ENCODE measurements around the gene SOS1. TPM values are rescaled to one million over a fixed set of nuclear protein-coding genes. Genes with fewer than 3 reads are reported as not detected.

SOS1 gene
- total RNA-seq, 2 experiments from 2014 or later: 16.8 to 17.1 TPM

- Mint-ChIP-seq H3K4me3 (no peak overlapping the region), H3K36me3 (ENCODE audit: low read depth) (peaks cover 12% of the 10 kb centered on the region), H3K9me3 (no peaks in the 10 kb centered on the region), H3K4me1 (ENCODE audit: low read depth) (peaks cover 1% of the 10 kb centered on the region), H3K27me3 (ENCODE audit: low read depth) (no peaks in the 10 kb centered on the region), H3K27ac (no peak overlapping the region)
- CTCF ChIA-PET: no interaction called here
- no peak for DNase-seq
- intact Hi-C loops (cut with micrococcal nuclease): no loop called here
These were observed 107.0 kb downstream of the SOS1 start for GRCh38 chr2:39013871-39014270.

- intact Hi-C loops (cut with micrococcal nuclease): loop anchor here (1.0 kb wide), 1 partner anchor 121 kb away; no protein-coding TSS in a partner anchor
- CTCF ChIA-PET: interaction anchor here (0.7 kb wide), 1 partner anchor 9 kb away, joined by 3 read pairs; no protein-coding TSS in a partner anchor
- DNase-seq: peak; percentile 45
- H3K27me3 Mint-ChIP-seq (ENCODE audit: low read depth): no peaks in the 10 kb centered on the region
- H3K27ac Mint-ChIP-seq: no peak overlapping the region
- H3K4me1 Mint-ChIP-seq (ENCODE audit: low read depth): peaks cover 10% of the 10 kb centered on the region
- H3K36me3 Mint-ChIP-seq (ENCODE audit: low read depth): peaks cover 24% of the 10 kb centered on the region
- H3K4me3 Mint-ChIP-seq: no peak overlapping the region
- H3K9me3 Mint-ChIP-seq: no peaks in the 10 kb centered on the region
These were observed 112.2 kb downstream of the SOS1 start for GRCh38 chr2:39008665-39009064.

- DNase-seq: no peak
- H3K9me3 Mint-ChIP-seq: no peaks in the 10 kb centered on the region
- no peak overlapping the region for H3K4me3 Mint-ChIP-seq
- H3K36me3 Mint-ChIP-seq (ENCODE audit: low read depth): peaks cover 20% of the 10 kb centered on the region
- no peaks in the 10 kb centered on the region for H3K27me3 Mint-ChIP-seq (ENCODE audit: low read depth)
- intact Hi-C loops (cut with micrococcal nuclease): loop anchor here (1.0 kb wide), 1 partner anchor 121 kb away; no protein-coding TSS in a partner anchor
- peaks cover 10% of the 10 kb centered on the region for H3K4me1 Mint-ChIP-seq (ENCODE audit: low read depth)
- CTCF ChIA-PET: interaction anchor here (0.7 to 1.8 kb wide), 3 partner anchors 8 to 221 kb away, joined by 3 to 7 read pairs (median 4); no protein-coding TSS in a partner anchor
- no peak overlapping the region for H3K27ac Mint-ChIP-seq
These were observed 112.9 kb downstream of the SOS1 start for GRCh38 chr2:39007875-39008504.

DNA sequence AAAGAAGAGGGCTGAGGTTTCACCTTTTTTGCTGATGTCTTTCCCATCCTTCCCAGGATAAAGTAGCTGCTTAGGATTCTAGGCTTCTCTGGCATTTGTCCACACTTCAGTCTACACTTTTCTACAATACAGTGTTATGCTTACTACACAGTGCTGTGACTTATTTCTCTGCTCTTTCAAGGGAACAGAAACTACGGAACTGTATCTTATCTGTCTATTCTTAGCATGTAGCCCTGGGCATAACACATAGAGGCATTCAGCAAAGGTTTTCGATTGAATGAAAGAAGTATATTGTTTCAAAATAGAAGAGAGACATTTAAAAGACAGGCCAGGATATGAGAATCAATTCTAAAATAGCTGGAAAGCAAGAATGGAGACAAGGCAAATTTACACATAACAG lies 120.3 kb downstream of the SOS1 start:
- CTCF ChIA-PET: interaction anchor here (0.9 to 1.2 kb wide), 3 partner anchors 8 to 53 kb away, joined by 3 to 4 read pairs (median 3); no protein-coding TSS in a partner anchor
- intact Hi-C loops (cut with micrococcal nuclease): no loop called here
- H3K36me3 Mint-ChIP-seq (ENCODE audit: low read depth): peaks cover 18% of the 10 kb centered on the region
- H3K27me3 Mint-ChIP-seq (ENCODE audit: low read depth): no peaks in the 10 kb centered on the region
- H3K27ac Mint-ChIP-seq: no peak overlapping the region
- no peaks in the 10 kb centered on the region for H3K9me3 Mint-ChIP-seq
- DNase-seq: no peak
- H3K4me3 Mint-ChIP-seq: no peak overlapping the region
- H3K4me1 Mint-ChIP-seq (ENCODE audit: low read depth): no peaks in the 10 kb centered on the region

DNA sequence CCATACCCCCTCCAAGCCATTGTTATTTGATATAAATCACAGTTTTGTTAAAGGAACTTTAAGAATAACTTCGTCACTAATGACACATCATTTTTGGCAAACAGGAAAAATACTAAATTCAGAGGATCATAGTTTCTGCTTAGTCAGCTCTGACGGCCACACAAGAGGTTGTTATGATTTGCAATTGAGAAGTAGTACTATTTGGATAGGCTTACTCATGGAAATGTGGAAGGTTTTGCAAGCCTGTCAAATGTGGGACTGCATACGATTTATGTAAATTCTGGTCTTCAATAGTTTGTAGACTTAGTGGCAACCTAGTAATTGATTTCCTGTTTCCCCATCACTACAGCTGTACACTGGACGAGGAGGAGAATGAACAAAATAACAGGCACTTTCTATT lies 123.1 kb downstream of the SOS1 start:
- H3K9me3 Mint-ChIP-seq: no peaks in the 10 kb centered on the region
- no peak for DNase-seq
- no peak overlapping the region for H3K4me3 Mint-ChIP-seq
- H3K4me1 Mint-ChIP-seq (ENCODE audit: low read depth): peaks cover under 1% of the 10 kb centered on the region
- H3K36me3 Mint-ChIP-seq (ENCODE audit: low read depth): peaks cover 20% of the 10 kb centered on the region
- CTCF ChIA-PET: no interaction called here
- H3K27me3 Mint-ChIP-seq (ENCODE audit: low read depth): no peaks in the 10 kb centered on the region
- intact Hi-C loops (cut with micrococcal nuclease): no loop called here
- no peak overlapping the region for H3K27ac Mint-ChIP-seq

GRCh38 chr2:38991899-38992298 lies 129.0 kb downstream of the SOS1 start:
- H3K27me3 Mint-ChIP-seq (ENCODE audit: low read depth): no peaks in the 10 kb centered on the region
- intact Hi-C loops (cut with micrococcal nuclease): no loop called here
- DNase-seq: no peak
- CTCF ChIA-PET: interaction anchor here (0.8 to 1.3 kb wide), 4 partner anchors 12 to 238 kb away, joined by 3 to 7 read pairs (median 4); no protein-coding TSS in a partner anchor
- H3K4me3 Mint-ChIP-seq: no peak overlapping the region
- H3K9me3 Mint-ChIP-seq: no peaks in the 10 kb centered on the region
- H3K36me3 Mint-ChIP-seq (ENCODE audit: low read depth): peaks cover 11% of the 10 kb centered on the region
- peaks cover 6% of the 10 kb centered on the region for H3K4me1 Mint-ChIP-seq (ENCODE audit: low read depth)
- no peak overlapping the region for H3K27ac Mint-ChIP-seq

GRCh38 chr2:38988716-38989115 lies 132.1 kb downstream of the SOS1 start:
- H3K27me3 Mint-ChIP-seq (ENCODE audit: low read depth): no peaks in the 10 kb centered on the region
- no peak for DNase-seq
- H3K27ac Mint-ChIP-seq: no peak overlapping the region
- no peak overlapping the region for H3K4me3 Mint-ChIP-seq
- peaks cover 12% of the 10 kb centered on the region for H3K36me3 Mint-ChIP-seq (ENCODE audit: low read depth)
- CTCF ChIA-PET: interaction anchor here (0.8 kb wide), 2 partner anchors 12 to 240 kb away, joined by 3 to 4 read pairs; no protein-coding TSS in a partner anchor
- peaks cover 6% of the 10 kb centered on the region for H3K4me1 Mint-ChIP-seq (ENCODE audit: low read depth)
- H3K9me3 Mint-ChIP-seq: no peaks in the 10 kb centered on the region
- intact Hi-C loops (cut with micrococcal nuclease): no loop called here

GRCh38 chr2:38982498-38982897 lies 138.4 kb downstream of the SOS1 start:
- CTCF ChIA-PET: interaction anchor here (1.4 kb wide), 1 partner anchor 35 kb away, joined by 6 read pairs; no protein-coding TSS in a partner anchor

GRCh38 chr2:38981670-38982357 lies 139.0 kb downstream of the SOS1 start:
- no peak overlapping the region for H3K4me3 Mint-ChIP-seq
- H3K27ac Mint-ChIP-seq: no peak overlapping the region
- CTCF ChIA-PET: interaction anchor here (1.4 kb wide), 1 partner anchor 34 kb away, joined by 6 read pairs; no protein-coding TSS in a partner anchor
- H3K27me3 Mint-ChIP-seq (ENCODE audit: low read depth): no peaks in the 10 kb centered on the region
- no peak for DNase-seq
- intact Hi-C loops (cut with micrococcal nuclease): no loop called here
- H3K36me3 Mint-ChIP-seq (ENCODE audit: low read depth): peaks cover 6% of the 10 kb centered on the region
- no peaks in the 10 kb centered on the region for H3K4me1 Mint-ChIP-seq (ENCODE audit: low read depth)
- H3K9me3 Mint-ChIP-seq: no peaks in the 10 kb centered on the region

More at GRCh38 chr2:38982498-38982897, 138.4 kb downstream of the SOS1 start:
- Mint-ChIP-seq H3K9me3 (no peaks in the 10 kb centered on the region), H3K27ac (no peak overlapping the region), H3K27me3 (ENCODE audit: low read depth) (no peaks in the 10 kb centered on the region), H3K36me3 (ENCODE audit: low read depth) (peaks cover 8% of the 10 kb centered on the region), H3K4me3 (no peak overlapping the region), H3K4me1 (ENCODE audit: low read depth) (no peaks in the 10 kb centered on the region)
- intact Hi-C loops (cut with micrococcal nuclease): no loop called here
- DNase-seq: no peak

- CTCF ChIA-PET: no interaction called here
- Mint-ChIP-seq H3K4me1 (ENCODE audit: low read depth) (no peaks in the 10 kb centered on the region), H3K27ac (no peak overlapping the region)
These were observed 139.7 kb downstream of the SOS1 start for GRCh38 chr2:38981003-38981669.

GRCh38 chr2:38978908-38979307 lies 141.9 kb downstream of the SOS1 start:
- H3K27ac Mint-ChIP-seq: no peak overlapping the region
- CTCF ChIA-PET: interaction anchor here (1.1 to 1.5 kb wide), 2 partner anchors 13 to 80 kb away, joined by 3 to 4 read pairs; no protein-coding TSS in a partner anchor
- intact Hi-C loops (cut with micrococcal nuclease): no loop called here

More at GRCh38 chr2:38981003-38981669, 139.7 kb downstream of the SOS1 start:
- H3K9me3 Mint-ChIP-seq: no peaks in the 10 kb centered on the region
- intact Hi-C loops (cut with micrococcal nuclease): no loop called here
- peaks cover 6% of the 10 kb centered on the region for H3K36me3 Mint-ChIP-seq (ENCODE audit: low read depth)
- no peak for DNase-seq
- no peaks in the 10 kb centered on the region for H3K27me3 Mint-ChIP-seq (ENCODE audit: low read depth)
- no peak overlapping the region for H3K4me3 Mint-ChIP-seq

GRCh38 chr2:38978296-38978903 lies 142.5 kb downstream of the SOS1 start:
- intact Hi-C loops (cut with micrococcal nuclease): no loop called here
- Mint-ChIP-seq H3K4me3 (no peak overlapping the region), H3K27ac (no peak overlapping the region), H3K36me3 (ENCODE audit: low read depth) (no peaks in the 10 kb centered on the region), H3K27me3 (ENCODE audit: low read depth) (no peaks in the 10 kb centered on the region), H3K9me3 (no peaks in the 10 kb centered on the region), H3K4me1 (ENCODE audit: low read depth) (no peaks in the 10 kb centered on the region)
- CTCF ChIA-PET: interaction anchor here (1.5 kb wide), 1 partner anchor 81 kb away, joined by 3 read pairs; no protein-coding TSS in a partner anchor
- DNase-seq: no peak

More at GRCh38 chr2:38978908-38979307, 141.9 kb downstream of the SOS1 start:
- DNase-seq: no peak
- Mint-ChIP-seq H3K36me3 (ENCODE audit: low read depth) (no peaks in the 10 kb centered on the region), H3K9me3 (no peaks in the 10 kb centered on the region), H3K4me1 (ENCODE audit: low read depth) (no peaks in the 10 kb centered on the region), H3K27me3 (ENCODE audit: low read depth) (no peaks in the 10 kb centered on the region), H3K4me3 (no peak overlapping the region)

Measured in activated naive CD4-positive, alpha-beta T cell treated with anti-CD3 and anti-CD28 coated beads for 36 hours (primary cell).